NOMO-1 (cell line): ENCODE data around the gene CCNJL.

Source experiments
- DNase-seq, 2 experiments: peaks; one replicate each; lab custom pipeline; 2025; ENCODE audit not compliant: unreplicated experiment in 2 of 2; lab: John Stamatoyannopoulos, UW

CCNJL gene

GRCh38 chr5:160233215-160233614, 79.1 kb downstream of the CCNJL start:
- no peak for DNase-seq

- no peak for DNase-seq
Observed at GRCh38 chr5:160231783-160232342, 80.5 kb downstream of the CCNJL start.

- no peak for DNase-seq
Observed at GRCh38 chr5:160230686-160231527, 81.5 kb downstream of the CCNJL start.

- DNase-seq, result no peak
Observed at GRCh38 chr5:160229190-160229742, 83.1 kb downstream of the CCNJL start, which contains the start of gene FABP6. Gene FABP6, plus strand, starts transcription at chr5:160229506. Its CDS starts 52 bp downstream, at chr5:160229558.

GRCh38 chr5:160227012-160227411, 85.4 kb downstream of the CCNJL start:
- DNase-seq, result no peak

- no peak for DNase-seq
Observed at GRCh38 chr5:160221082-160221481, 91.3 kb downstream of the CCNJL start.

- DNase-seq, result no peak
Observed at GRCh38 chr5:160219356-160219755, 93.0 kb downstream of the CCNJL start.

- no peak for DNase-seq
Observed at GRCh38 chr5:160213537-160213936, 98.8 kb downstream of the CCNJL start.

GRCh38 chr5:160211352-160211751, 101.0 kb downstream of the CCNJL start:
- no peak for DNase-seq

- DNase-seq, result no peak
Observed at GRCh38 chr5:160210606-160211005, 101.8 kb downstream of the CCNJL start.

- DNase-seq, result no peak
Observed at GRCh38 chr5:160209917-160210316, 102.4 kb downstream of the CCNJL start.

- DNase-seq, result no peak
Observed at GRCh38 chr5:160207061-160207460, 105.3 kb downstream of the CCNJL start.
